OCI-M2 (cell line): ENCODE results near the gene OR52H1.
"Not testable (repeated sequence)": the region's sequence is repeated elsewhere in the genome, so short reads cannot be mapped to it uniquely, and the experiment has no call there.

Experiments
- DNase-seq: peaks from one replicate; lab custom pipeline; 2025; ENCODE audit not compliant: unreplicated experiment; lab: John Stamatoyannopoulos, UW

Gene OR52H1

DNA sequence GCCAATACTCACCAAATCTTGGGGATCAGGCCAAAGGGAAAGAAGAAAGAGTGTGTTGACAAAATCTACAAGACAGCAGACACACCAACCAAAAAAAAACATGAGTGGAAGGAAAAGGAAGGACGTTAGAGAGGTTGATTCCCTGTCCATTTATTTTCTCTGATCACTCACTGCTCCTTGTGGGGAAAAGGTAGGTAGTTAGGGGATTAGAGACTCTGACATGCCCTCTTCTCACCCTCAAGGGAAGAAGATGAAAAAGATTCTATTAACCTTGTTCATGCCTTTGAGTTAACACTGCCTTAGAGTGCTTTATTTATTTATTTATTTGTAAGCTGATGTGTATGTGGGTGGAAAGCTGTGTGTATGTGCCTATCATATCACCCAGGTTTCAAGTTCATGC lies at the start of gene OR52H1:
TSS of gene OR52H1 (minus strand) at position 101 of the 400 bp plus-strand sequence. CDS start 3,035 bp downstream, outside the sequence.
- DNase-seq, result no peak

DNA sequence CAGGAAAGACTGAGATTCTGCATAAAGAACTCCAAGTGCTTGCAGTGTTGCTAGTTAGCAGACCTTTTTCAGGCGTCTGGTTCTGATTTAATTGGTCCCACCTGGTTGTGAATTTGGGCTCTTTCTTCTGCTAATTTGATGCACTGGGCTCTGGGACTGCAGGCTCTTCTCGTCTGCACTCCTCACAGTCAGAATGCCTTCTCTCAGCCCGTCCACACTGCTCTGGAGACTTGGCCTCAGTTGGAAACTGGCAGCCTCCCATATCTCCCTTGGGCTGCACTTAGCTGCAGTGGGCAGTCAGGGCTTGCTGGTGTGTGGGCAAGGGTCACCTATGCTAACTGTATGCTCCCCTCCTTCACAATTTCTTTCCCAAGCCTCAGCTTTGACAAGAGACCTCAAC lies 49.6 kb upstream of the OR52H1 start:
- DNase-seq, result no peak

DNA sequence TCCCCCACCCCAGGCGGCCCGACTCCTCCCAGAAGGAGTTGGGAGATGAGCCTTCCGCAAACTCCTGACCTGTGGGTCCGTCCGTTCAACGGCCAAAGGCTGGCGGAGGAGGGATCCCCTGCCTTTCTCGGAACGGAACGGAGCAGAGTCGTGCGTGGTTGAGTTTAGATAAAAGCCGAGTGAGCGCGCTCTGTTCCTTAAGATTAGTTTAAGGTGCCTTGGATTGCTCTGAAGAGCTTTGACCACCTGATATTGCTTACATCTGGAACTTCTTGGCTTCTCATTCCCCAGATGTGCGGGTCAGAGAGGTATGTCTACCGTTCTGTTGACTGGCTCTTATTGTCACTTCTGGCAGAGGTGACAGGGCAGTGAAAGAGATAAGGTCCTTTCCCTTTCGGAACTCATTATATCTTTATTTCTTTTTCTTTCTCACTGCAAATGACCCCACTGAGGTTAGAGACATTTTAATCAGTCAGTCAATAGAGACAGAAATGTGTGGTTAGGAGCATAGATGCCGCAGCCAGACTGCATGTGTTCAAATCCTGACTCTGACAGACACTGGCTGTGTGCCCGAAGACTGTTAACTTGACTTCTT lies 48.4 kb upstream of the OR52H1 start, which contains the start of gene TRIM6:
TSS of gene TRIM6 (plus strand) at position 31 of the 595 bp plus-strand sequence. CDS start at position 292, 261 bp downstream.
- DNase-seq, result peak; percentile 38

DNA sequence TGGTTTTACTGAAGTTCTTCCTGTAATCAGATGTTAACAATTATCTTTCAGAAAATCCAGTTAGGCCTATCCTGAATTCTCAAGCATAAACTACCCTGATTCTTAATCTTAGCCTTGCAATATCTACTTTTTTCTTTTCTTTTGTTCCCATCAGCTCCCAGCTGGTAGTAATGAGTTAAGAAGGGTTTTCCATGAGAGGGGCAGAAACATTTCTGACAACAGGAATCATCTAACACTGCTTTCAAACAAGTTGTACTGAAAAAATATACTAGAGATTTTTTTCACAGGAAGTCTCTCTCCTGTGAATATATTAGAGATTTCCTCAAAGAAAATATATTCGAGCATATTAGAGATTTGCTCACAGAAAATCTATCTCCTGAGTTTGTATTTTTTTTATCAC lies 44.8 kb upstream of the OR52H1 start:
- no peak for DNase-seq

DNA sequence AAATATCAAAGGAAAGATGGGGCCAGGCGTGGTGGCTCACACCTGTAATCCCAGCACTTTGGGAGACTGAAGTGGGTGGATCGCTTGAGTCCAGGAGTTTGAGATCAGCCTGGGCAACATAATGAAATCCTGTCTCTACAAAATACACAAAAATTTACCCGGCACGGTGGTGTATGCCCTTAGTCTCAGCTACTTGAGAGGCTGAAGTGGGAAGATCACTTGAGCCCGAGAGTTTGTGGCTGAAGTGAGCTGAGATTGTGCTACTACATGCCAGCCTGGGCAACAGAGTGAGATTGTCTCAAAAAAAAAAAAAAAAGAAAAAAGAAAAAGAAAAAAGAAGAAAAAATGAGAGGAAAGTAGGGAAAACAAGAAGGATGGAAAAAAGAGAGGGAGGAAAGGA lies 44.3 kb upstream of the OR52H1 start:
- no peak for DNase-seq

DNA sequence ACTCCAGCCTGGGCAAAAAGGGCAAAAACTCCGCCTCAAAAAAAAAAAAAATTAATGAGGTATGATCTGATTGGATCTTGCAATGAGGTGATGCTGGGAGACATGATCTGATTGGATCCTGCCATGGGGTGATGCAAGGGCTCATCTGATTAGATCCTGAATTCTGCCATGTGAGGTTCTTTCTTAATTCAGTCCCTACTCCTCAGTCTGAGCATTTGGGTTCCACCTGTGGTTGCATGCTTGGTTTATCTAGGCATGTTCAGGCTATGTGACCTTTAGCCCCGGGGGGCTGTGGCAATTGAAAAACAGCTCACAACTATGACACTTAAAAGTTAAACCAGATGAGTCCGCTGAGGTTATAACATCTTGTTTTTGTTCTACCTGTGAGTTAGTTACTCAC lies 43.3 kb upstream of the OR52H1 start:
- DNase-seq, result no peak

DNA sequence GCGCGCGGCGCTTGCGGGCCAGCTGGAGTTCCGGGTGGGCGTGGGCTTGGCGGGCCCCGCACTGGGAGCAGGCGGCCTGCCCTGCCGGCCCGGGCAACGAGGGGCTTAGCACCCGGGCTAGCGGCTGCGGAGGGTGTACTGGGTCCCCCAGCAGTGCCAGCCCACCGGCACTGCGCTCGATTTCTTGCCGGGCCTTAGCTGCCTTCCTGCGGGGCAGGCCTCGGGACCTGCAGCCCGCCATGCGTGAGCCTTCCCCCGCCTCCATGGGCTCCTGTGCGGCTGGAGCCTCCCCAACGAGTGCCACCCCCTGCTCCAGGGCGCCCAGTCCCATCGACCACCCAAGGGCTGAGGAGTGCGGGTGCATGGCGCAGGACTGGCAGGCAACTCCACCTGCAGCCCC lies 41.6 kb upstream of the OR52H1 start:
- not testable (repeated sequence) for DNase-seq

DNA sequence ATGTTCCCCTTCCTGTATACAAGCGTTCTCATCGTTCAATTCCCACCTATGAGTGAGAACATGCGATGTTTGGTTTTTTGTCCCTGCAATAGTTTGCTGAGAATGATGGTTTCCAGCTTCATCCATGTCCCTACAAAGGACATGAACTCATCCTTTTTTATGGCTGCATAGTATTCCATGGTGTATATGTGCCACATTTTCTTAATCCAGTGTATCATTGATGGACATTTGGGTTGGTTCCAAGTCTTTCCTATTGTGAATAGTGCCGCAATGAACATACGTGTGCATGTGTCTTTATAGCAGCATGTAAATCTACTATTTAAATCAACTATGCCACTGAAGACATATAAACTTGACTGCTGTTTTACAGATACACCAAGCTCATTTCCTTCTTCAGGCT lies 36.1 kb upstream of the OR52H1 start:
- DNase-seq, result not testable (repeated sequence)

DNA sequence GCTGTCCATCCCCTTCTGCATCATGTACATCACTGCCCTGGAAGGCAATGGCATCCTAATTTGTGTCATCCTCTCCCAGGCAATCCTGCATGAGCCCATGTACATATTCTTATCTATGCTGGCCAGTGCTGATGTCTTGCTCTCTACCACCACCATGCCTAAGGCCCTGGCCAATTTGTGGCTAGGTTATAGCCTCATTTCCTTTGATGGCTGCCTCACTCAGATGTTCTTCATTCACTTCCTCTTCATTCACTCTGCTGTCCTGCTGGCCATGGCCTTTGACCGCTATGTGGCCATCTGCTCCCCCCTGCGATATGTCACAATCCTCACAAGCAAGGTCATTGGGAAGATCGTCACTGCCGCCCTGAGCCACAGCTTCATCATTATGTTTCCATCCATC lies 32.7 kb upstream of the OR52H1 start:
- DNase-seq, result no peak

DNA sequence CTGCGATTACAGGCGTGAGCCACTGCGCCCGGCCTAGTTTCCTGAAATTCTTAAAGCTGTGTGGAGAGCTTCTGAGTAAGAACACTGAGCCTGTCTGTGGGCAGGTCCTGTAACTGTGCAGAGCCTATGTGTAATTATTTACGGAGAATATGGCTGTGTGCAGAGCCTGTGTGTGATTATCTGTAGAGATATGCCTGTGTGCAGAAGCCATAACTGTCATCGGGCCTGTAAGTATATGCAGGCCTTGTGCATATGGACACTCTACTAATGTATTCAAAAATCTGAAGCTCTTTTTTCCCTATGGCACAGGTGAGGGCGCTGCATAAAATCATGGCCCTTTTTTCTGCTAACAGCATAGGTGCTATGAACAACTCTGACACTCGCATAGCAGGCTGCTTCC lies 32.2 kb upstream of the OR52H1 start, which contains the start of gene OR52B6:
TSS of gene OR52B6 (plus strand) at position 301 of the 400 bp plus-strand sequence. CDS start at position 301, 0 bp downstream.
- no peak for DNase-seq

DNA sequence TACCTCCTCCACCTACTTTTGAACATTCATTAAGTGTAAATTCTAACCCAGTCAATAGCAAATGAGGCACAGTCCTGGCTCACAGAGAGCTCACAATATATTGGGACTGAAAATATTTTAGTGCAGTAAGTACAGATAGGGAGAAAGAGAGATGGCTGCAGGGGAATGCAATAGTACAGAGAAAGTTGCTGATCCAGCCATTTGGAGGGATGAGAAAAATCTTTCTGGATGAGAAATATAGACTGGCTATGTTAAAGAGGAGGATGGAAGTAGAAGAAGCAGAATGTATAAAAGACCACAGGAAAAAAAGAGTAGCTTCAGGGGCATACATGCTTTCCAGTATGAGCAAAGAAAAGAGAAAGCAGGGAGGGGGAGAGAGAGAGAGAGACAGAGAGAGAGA lies 28.8 kb upstream of the OR52H1 start:
- no peak for DNase-seq

DNA sequence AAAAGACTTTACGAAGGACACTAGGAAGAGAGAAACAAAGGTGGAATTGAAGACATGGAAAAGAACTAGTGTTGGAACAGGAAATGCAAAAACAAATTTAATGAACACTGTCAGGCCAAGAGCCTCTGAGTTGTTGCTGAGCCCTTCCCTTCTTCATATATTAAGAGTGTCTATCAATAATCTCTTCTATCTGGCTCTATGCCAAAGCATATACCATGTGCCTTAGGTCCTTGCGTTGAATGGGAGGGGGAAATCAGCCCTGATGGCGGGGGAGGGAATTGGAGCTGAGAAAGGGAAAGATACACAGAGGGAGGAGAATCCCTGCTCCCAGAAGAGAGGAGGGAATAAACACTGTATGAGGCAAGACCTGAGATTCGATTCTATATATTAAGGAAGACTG lies 26.8 kb upstream of the OR52H1 start:
- DNase-seq, result no peak

DNA sequence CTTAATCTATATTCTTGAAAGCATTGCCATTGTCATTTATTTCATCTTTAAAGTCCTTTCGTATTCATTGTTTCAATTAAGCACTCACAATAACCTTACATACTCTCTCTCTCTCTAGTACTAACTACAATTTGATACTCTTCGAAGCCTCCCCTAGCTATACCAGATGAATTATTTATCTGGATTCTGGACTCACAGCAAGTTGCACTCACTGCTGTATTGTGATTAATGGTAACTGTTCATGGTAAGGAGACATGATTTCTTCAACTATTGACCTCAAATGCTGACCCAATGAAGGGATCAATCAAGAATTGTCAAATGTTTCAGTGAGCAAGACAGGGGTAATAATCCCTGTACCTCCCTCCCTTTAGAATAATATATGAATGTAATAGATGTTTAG lies 26.3 kb upstream of the OR52H1 start:
- no peak for DNase-seq

DNA sequence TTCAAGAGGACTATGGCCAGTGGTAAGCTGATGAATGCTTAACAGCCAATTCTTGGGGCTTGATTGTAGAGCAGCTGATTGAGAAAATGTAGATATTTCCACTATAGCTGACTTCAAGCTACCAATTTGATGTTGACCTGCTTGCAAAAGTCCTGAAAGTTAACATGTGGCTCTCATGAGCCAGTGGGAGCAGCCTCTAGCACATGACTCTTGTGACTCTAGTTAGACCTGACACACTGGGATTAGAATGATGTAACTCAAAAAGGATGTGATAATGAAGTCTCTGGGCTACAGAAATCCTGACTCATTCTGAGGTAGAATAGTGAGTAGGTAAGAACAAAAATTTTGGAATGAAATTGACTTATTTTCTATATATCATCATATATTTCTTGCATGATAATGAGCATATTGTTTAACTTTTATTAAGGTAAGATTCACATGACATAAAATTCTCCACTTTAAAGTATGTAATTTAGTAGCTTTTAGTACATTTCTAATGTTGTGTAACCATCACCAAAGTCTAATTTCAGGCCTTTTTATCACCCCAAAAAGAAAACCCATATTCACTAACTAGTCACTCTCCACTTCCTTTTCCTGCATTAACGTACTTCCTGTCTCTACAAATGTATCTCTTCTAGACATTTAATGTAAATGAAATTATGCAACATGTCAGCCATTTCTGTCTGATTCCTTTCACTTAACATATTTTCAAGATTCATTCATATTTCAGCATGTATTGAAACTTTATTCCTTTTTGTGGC lies 16.1 kb upstream of the OR52H1 start:
- no peak for DNase-seq

DNA sequence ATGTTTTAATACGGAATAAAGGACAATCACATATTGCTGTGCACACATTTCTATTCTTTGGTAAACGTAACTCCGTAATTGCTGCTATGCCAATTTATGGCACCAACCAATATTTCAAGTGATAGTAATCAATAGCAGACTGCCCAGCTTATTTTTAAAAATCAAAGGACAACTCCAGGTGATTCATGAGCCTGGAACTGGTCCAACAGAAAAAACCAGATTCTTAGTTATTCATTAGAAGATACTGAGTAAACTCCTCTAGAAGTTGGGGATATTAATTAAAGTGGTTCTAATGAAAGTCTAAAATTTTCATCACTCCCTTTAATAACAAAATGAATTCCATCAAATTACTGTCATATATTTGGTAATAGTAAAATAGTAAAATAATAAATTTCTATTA lies 9.4 kb upstream of the OR52H1 start:
- DNase-seq, result no peak

DNA sequence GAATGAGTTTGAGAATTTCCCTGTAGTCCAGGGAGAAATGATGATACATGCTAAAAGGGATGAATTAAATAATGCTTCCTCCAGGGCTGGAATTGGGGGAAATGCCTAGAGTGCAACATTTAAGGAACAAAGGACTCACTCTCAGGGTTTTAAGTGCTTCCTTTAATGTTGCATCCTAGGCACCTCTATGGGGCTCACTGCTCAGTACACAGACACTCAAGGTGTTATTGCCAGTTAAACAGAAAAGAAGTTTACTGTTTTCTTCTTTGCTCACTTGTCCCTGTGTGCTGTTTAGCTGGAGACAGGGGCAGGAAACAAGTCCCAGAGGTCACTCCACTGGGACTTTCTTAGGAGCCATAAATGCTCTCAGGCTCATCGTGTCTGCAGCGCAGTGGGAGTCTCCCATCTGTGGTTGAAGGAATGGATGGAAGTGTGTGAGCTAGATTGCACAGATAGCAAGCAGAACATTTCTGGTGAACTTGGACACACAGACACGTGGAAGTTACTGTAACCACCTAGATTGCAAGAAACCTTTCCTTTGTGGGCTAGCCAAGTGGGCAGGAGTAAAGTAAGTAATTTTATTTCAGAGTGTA lies 8.4 kb upstream of the OR52H1 start:
- no peak for DNase-seq

DNA sequence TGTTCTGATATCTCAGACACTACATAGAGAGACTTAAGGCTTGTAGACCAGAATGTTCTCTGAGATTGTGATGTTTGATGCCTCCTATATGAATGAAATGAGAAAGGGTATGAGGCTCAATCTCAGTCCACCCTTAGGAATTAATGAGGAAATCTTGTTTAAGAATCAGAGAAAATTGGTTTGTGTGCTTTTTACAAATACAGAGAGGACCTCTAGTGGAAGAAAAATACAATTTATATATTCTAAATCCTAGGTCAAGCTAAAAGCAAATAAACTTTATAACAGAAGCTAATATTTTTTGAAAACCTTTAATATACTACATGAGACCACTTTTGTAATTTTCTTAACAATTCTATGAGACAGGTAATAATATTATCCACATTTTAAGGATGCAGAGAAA lies 5.0 kb upstream of the OR52H1 start:
- no peak for DNase-seq

DNA sequence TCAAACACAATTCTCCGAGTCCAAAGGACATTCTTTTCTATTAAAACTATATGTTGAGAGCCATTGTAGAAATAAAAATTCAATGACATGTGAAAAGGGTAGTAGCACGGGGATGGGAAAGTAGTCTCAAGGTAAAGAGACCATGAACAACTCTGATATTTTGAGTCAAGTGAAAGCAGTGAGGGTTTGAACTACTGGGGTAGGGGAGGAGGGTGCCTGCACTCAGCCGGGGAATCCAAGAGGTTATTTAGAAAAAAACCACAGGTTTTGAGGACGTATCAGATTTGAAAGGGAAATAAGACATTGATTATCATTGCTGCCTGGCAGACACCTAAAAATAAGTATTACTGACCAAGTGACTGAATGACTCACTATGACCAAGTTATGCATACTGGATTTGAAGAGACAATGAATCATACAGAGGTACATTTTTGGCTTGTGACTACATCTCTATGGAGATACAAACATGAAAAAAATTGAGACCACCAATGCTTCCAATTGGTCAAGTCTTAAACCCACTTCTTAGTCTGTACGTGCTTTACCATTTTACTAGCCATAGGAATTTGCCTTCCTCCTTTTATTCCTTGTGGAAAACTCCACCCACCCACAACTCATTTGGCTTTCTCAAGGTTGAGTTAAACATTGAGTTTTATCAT lies 2.2 kb upstream of the OR52H1 start:
- DNase-seq, result no peak

DNA sequence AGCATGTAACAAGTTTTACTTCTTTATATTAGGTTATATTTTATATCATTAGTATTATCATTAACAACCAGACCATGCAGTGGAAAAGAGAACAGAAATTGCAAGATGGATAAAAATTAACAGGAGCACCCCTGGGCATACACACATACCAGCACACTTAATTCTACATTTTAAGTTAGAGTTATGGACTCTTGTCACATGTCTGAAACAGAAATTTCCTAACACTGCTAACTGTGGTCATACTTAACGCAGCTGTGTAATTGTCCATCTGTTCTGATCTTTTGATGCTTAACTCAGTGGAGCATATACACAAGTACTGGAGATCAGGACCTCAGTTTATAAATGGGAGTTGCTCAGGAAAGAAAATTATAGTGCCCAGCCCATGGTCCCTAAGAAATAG lies 358 bp downstream of the OR52H1 start:
- DNase-seq, result no peak

DNA sequence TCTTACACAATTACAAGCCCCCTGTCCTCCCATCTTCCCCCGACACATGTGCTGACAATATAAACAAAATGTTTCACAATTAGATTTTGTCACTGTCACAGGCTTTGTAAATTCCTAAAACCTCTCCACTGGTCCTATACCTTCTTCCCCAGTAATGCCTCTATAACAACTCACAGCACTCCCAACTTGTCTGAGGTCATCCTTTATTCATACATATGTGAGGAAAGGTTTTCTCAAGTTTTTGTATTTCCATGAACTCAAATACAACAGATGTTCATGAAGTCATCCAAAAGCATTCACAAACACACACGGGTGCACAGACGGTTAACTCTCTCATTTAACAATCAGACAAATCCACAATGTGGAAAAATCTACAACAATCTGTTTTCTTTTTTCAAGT lies 1.9 kb downstream of the OR52H1 start:
- DNase-seq, result no peak

DNA sequence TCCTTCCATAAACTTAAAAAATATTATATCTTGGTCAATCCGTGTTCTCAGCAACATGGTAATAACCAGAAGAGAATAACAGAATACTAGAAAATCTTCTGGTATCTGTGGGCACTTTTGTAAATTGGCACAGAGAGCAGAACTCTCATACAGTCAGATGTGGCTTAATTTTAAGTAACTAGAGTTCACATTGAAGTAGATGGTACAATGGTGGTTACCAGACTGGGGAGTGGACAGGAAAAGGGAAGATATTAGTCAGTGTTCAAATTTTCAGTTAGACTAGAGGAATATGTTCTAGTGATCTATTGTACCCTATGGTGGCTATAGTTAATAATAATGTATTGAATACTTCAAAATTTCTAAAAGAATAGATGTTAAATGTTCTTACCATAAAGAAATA lies 6.9 kb downstream of the OR52H1 start:
- DNase-seq, result no peak

DNA sequence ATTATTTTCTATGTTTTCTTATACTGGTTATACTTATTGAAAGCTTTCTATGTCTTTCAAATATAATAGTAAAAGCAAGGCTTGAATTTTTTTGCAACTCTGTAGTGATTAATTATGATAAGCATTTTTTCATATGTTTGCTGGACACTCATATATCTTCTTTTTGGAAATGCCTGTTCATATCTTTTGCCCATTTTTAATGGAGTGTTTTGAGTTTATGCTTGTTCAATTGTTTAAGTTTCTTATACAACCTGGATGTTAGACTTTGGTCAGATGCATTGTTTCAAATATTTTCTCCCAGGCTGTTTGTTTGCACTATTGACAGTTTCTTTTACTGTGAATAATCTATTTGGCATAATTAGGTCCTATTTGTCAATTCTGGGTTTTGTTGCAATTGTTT lies 11.9 kb downstream of the OR52H1 start:
- DNase-seq, result no peak
